GM13976 (cell line): ENCODE data around the gene SOHLH2.

ENCODE experiments used
- DNase-seq: peaks from one replicate; pipeline ENCODE4 v3.0.0; 2012; ENCODE audit warnings: low spot score
- in situ Hi-C: fragments of 300-500 bp; cut with MboI; formaldehyde crosslinking; loops from one replicate; pipeline ENCODE4 v1.12.0; 2022; ENCODE audit warnings: low sequenced_read_pairs, mixed read lengths, inconsistent platforms; ENCODE audit not compliant: unreplicated experiment
- TF ChIP-seq, protein P1 (sequence below): IDR thresholded peaks from 2 replicates; pipeline ENCODE4 v1.5.1; 2012; ENCODE audit warnings: borderline replicate concordance, mild to moderate bottlenecking; ENCODE audit not compliant: insufficient read depth; ENCODE audit errors: extremely low read depth, missing control alignments, control extremely low read depth

The SOHLH2 gene, protein sequence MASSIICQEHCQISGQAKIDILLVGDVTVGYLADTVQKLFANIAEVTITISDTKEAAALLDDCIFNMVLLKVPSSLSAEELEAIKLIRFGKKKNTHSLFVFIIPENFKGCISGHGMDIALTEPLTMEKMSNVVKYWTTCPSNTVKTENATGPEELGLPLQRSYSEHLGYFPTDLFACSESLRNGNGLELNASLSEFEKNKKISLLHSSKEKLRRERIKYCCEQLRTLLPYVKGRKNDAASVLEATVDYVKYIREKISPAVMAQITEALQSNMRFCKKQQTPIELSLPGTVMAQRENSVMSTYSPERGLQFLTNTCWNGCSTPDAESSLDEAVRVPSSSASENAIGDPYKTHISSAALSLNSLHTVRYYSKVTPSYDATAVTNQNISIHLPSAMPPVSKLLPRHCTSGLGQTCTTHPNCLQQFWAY

GRCh38 chr13:36214163-36214921, at the start of gene SOHLH2:
Gene SOHLH2, minus strand, starts transcription at chr13:36214556. Its CDS starts 30 bp downstream, at chr13:36214526.
- in situ Hi-C loops = no loop called here
- no peak for DNase-seq
- TF ChIP-seq, protein P1, sequence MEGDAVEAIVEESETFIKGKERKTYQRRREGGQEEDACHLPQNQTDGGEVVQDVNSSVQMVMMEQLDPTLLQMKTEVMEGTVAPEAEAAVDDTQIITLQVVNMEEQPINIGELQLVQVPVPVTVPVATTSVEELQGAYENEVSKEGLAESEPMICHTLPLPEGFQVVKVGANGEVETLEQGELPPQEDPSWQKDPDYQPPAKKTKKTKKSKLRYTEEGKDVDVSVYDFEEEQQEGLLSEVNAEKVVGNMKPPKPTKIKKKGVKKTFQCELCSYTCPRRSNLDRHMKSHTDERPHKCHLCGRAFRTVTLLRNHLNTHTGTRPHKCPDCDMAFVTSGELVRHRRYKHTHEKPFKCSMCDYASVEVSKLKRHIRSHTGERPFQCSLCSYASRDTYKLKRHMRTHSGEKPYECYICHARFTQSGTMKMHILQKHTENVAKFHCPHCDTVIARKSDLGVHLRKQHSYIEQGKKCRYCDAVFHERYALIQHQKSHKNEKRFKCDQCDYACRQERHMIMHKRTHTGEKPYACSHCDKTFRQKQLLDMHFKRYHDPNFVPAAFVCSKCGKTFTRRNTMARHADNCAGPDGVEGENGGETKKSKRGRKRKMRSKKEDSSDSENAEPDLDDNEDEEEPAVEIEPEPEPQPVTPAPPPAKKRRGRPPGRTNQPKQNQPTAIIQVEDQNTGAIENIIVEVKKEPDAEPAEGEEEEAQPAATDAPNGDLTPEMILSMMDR = no peak

GRCh38 chr13:36261976-36262375, 47.6 kb upstream of the SOHLH2 start:
- TF ChIP-seq, protein P1 = no peak
- in situ Hi-C loops = no loop called here

GRCh38 chr13:36261011-36261410, 46.7 kb upstream of the SOHLH2 start:
- DNase-seq = no peak
- TF ChIP-seq, protein P1 = no peak
- in situ Hi-C loops = no loop called here

More at GRCh38 chr13:36261976-36262375, 47.6 kb upstream of the SOHLH2 start:
- no peak for DNase-seq

DNA sequence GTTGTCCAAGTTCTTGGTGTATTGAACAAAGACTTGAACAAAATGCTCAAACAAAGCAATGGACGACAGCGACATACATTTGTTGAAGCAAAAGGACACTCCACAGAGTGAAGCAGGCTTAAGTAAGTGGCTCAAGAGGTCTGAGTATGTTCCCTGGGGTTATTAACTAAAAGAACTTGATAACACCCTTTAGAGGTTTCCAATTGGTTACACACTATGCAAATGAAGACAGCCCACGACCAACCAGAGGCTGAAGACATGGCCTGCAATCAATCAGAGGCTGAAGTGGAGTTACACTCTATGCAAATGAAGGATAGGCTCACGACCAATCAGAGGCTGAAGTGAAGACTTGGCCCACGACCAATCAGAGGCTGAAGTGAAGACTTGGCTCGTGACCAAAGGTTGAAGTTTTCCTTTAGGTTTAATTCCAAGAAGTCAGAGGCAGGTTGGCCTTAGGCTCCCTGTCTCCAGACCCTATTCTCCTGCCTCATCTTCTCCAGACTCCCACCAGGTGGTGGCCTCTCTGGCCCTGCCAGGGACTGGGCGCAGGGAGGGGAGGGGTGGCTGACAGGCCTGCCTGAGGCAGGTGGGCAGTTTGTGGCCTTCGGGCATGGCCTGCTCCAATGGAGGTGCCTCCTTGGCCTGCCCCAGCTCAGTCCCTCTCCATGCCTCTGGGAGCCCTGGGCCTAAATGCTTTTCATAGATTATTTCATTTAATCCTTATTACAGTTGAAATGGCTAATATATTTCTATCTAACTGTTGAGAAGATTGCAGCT, 45.2 kb upstream of the SOHLH2 start:
- TF ChIP-seq, protein P1 = no peak
- in situ Hi-C loops = no loop called here
- no peak for DNase-seq

DNA sequence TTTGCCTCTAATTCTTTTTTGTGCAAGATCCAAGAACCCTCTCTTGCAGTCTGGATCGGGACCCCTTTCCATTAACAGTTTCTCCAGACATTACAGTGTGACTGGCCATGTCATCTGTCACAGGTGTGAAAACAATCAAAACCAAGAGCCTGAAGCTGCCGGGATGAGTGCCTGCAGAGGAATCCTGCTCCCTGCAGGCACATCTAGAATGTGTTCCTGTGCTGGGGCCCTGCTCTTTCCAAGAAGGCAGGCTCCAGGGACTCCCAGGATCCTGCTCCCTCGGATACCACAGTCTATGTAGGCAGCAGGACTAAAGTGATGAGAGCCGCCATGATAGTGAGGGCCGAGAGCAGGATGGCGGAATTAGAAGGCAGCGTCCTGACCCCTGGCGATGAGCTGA, 44.5 kb upstream of the SOHLH2 start:
- in situ Hi-C loops = no loop called here
- no peak for DNase-seq
- TF ChIP-seq, protein P1 = no peak

DNA sequence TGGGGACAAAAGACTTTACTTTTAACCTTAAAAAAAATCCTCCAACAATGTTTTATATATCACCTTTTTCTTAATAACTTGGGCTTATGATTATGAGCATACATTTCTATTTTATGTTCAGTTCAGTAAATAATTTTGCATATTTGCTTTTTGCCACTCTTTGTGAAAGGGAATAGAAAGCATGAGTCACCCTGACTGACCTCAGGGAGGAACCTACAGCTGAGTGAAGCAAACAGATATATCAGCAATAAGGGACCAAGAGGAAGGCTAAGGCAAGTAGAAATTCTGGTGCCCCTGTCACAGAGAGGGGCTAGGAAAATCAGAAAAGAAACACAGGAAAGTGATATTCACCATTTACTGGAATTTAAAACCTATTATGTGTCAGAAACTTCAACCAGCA, 37.2 kb upstream of the SOHLH2 start:
- in situ Hi-C loops = no loop called here
- no peak for DNase-seq
- TF ChIP-seq, protein P1 = no peak
